BLaER1 treated with 17β-estradiol and CSF1 and Interleukin-3, amounts not matched to agents 10 nM and 100 nM (cell line): Measurements from ENCODE around the gene PANX2.
A peak's percentile ranks its signal among the peaks of the same experiment; 100 is the strongest.

Source experiments
- H3K27ac ChIP-seq, 11 experiments: shearing (Covaris generic); formaldehyde crosslinking; 2 replicates each; pipeline ENCODE4 v1.8.1; 2022
- H3K27me3 ChIP-seq, 11 experiments: shearing (Covaris generic); formaldehyde crosslinking; 2 replicates each; pipeline ENCODE4 v1.8.1; 2022
- H3K36me3 ChIP-seq, 11 experiments: shearing (Covaris generic); formaldehyde crosslinking; 2 replicates each; pipeline ENCODE4 v1.8.1; 2022
- H3K4me1 ChIP-seq, 10 experiments: shearing (Covaris generic); formaldehyde crosslinking; 2 replicates each; pipeline ENCODE4 v1.8.1; 2022
- H3K4me2 ChIP-seq, 11 experiments: shearing (Covaris generic); formaldehyde crosslinking; 2 replicates each; pipeline ENCODE4 v1.8.1; 2022
- H3K4me3 ChIP-seq, 10 experiments: shearing (Covaris generic); formaldehyde crosslinking; 2 replicates each; pipeline ENCODE4 v1.8.1; 2022
- H3K9ac ChIP-seq, 11 experiments: shearing (Covaris generic); formaldehyde crosslinking; 2 replicates each; pipeline ENCODE4 v1.8.1; 2022
- H3K9me3 ChIP-seq, 11 experiments: shearing (Covaris generic); formaldehyde crosslinking; replicated peaks in 1 of 11; 2 replicates each; pipeline ENCODE4 v1.8.1; 2022
- H4K20me1 ChIP-seq, 11 experiments: shearing (Covaris generic); formaldehyde crosslinking; 2 replicates each; pipeline ENCODE4 v1.8.1; 2022
- Cebpa-rat ChIP-seq, 11 experiments: shearing (Covaris generic); IDR thresholded peaks; 2 replicates each; pipeline ENCODE4 v1.8.1; 2022

PANX2 gene

GRCh38 chr22:50215297-50216054, 44.9 kb downstream of the PANX2 start:
- Histone ChIP-seq H3K4me2 (no peak overlapping the region), H3K9me3 (no peaks in the 10 kb centered on the region), H3K9ac (no peak overlapping the region), H3K27ac (no peak overlapping the region), H3K27me3 (0 out of 22 replicates have a peak, but pooled peaks cover 0 to 5% (median 0%) of the 10 kb centered on the region in 11 experiments), H3K4me1 (peaks cover 6 to 49% (median 41%) of the 10 kb centered on the region in 10 experiments; a peak in 18 of 20 replicates), H3K4me3 (no peak overlapping the region), H4K20me1 (peaks cover 95 to 100% (median 99%) of the 10 kb centered on the region in 11 experiments), H3K36me3 (peaks cover 84 to 99% (median 91%) of the 10 kb centered on the region in 11 experiments)
- TF ChIP-seq Cebpa-rat (IDR thresholded peaks at IDR 0.05), result no peak

- no peak for TF ChIP-seq Cebpa-rat (IDR thresholded peaks at IDR 0.05)
- H3K27me3 ChIP-seq, result 0 out of 22 replicates have a peak, but pooled peaks cover 0 to 5% (median 0%) of the 10 kb centered on the region in 11 experiments
- H3K9me3 ChIP-seq, result no peaks in the 10 kb centered on the region
- H3K4me2 ChIP-seq, result peak overlapping the region in 3 of 11 experiments; percentile 56 to 73 (median 57); a peak in 4 of 22 replicates
- peaks cover 6 to 56% (median 44%) of the 10 kb centered on the region in 10 experiments; a peak in 18 of 20 replicates for H3K4me1 ChIP-seq
- peaks cover 94 to 100% (median 99%) of the 10 kb centered on the region in 11 experiments for H4K20me1 ChIP-seq
- H3K36me3 ChIP-seq, result peaks cover 84 to 99% (median 91%) of the 10 kb centered on the region in 11 experiments
- no peak overlapping the region for H3K4me3 ChIP-seq
- no peak overlapping the region for H3K27ac ChIP-seq
- no peak overlapping the region for H3K9ac ChIP-seq
Observed at GRCh38 chr22:50216055-50216683, 45.6 kb downstream of the PANX2 start.

DNA sequence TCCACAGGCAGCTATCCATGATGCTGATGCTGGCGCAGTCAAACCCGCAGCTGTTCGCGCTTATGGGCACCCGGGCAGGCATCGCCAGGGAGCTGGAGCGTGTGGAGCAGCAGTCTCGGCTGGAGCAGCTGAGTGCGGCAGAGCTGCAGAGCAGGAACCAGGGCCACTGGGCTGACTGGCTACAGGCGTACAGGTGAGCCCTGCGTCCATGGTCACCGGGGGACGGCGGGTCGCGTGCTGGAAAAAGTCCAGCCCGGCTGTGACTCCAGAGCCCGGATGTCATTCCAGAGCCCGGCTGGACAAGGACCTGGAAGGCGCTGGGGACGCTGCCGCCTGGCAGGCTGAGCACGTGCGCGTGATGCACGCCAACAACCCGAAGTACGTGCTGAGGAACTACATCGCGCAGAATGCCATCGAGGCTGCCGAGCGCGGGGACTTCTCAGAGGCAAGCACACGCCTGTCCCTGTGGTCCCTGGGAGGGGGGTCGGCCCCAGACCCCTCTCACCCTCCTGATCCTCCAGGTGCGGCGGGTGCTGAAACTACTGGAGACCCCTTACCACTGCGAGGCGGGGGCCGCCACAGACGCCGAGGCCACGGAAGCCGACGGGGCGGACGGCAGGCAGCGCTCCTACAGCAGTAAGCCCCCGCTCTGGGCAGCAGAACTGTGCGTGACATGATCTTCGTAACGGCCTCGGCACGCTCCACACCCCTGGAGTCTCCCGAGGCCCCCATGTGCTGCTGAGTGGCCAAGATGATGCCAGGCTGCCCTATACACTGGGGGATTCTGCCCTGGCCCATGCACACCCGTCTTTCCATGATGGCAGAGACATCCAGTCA, 46.4 kb downstream of the PANX2 start:
- H3K9me3 ChIP-seq, result no peaks in the 10 kb centered on the region
- H4K20me1 ChIP-seq, result peaks cover 95 to 100% (median 99%) of the 10 kb centered on the region in 11 experiments
- H3K27me3 ChIP-seq, result 0 out of 22 replicates have a peak, but pooled peaks cover 0 to 5% (median 0%) of the 10 kb centered on the region in 11 experiments
- no peak for TF ChIP-seq Cebpa-rat (IDR thresholded peaks at IDR 0.05)
- no peak overlapping the region for H3K27ac ChIP-seq
- peaks cover 6 to 64% (median 51%) of the 10 kb centered on the region in 10 experiments; a peak in 18 of 20 replicates for H3K4me1 ChIP-seq
- H3K4me2 ChIP-seq, result peak overlapping the region in 8 of 11 experiments; percentile 35 to 77 (median 58); a peak in 16 of 22 replicates
- H3K36me3 ChIP-seq, result peaks cover 88 to 99% (median 91%) of the 10 kb centered on the region in 11 experiments
- no peak overlapping the region for H3K4me3 ChIP-seq
- H3K9ac ChIP-seq, result peak overlapping the region in 2 of 11 experiments; percentile 31 to 33; a peak in 1 of 22 replicates

- H3K4me3 ChIP-seq, result no peak overlapping the region
- H3K4me2 ChIP-seq, result peak overlapping the region in 9 of 11 experiments; percentile 3 to 77 (median 57); a peak in 17 of 22 replicates
- H3K27ac ChIP-seq, result no peak overlapping the region
- H4K20me1 ChIP-seq, result peaks cover 89 to 100% (median 99%) of the 10 kb centered on the region in 11 experiments
- peaks cover 89 to 99% (median 92%) of the 10 kb centered on the region in 11 experiments for H3K36me3 ChIP-seq
- no peak for TF ChIP-seq Cebpa-rat (IDR thresholded peaks at IDR 0.05)
- H3K4me1 ChIP-seq, result peaks cover 6 to 71% (median 59%) of the 10 kb centered on the region in 10 experiments; a peak in 18 of 20 replicates
- H3K9me3 ChIP-seq, result no peaks in the 10 kb centered on the region
- H3K27me3 ChIP-seq, result 0 out of 22 replicates have a peak, but pooled peaks cover 0 to 5% (median 0%) of the 10 kb centered on the region in 11 experiments
- peak overlapping the region in 2 of 11 experiments; percentile 31 to 33; a peak in 1 of 22 replicates for H3K9ac ChIP-seq
Observed at GRCh38 chr22:50217543-50218152, 47.1 kb downstream of the PANX2 start.

DNA sequence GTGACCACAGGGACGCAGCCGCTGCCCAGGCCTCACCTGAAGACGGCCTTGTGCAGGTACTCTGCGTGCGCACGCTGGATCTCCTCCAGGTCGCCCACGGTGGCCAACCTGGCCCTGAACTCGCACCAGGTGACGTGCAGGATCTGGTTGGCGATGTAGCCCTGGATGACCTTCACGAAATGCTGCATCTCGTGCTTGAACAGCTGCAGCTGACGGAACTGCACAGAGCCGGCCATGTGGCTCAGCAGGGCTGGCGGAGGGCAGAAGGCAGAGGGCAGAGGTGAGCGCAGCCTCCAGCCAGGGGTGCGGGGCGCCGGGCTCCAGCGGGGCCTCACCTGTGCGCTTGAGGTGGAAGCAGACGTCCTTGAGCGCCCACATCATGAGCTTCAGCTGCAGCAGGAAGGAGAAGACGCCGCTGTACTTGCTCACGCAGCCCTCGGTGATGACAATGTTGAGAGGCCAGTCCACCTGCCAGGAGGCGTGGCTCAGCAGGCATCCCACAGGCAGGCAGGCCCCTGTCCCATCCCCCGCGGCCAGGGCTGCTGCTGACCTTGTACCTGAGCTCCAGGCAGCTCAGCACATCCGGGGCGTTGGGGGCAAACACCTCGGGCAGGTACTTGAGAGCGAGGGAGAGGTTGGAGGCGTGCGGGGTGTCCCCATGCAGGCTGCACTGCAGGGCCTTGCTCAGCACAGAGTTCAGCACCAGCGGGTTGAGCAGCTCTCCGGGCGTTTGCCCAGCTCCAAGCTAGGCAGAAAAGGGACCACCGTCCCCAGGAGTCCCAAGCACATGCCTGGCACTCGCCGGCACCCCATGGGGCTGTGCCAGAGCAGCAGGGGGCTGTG, 47.8 kb downstream of the PANX2 start:
- 0 out of 22 replicates have a peak, but pooled peaks cover 0 to 5% (median 0%) of the 10 kb centered on the region in 11 experiments for H3K27me3 ChIP-seq
- H3K9me3 ChIP-seq, result no peaks in the 10 kb centered on the region
- no peak overlapping the region for H3K9ac ChIP-seq
- no peak overlapping the region for H3K27ac ChIP-seq
- peaks cover 6 to 78% (median 63%) of the 10 kb centered on the region in 10 experiments; a peak in 18 of 20 replicates for H3K4me1 ChIP-seq
- H3K4me3 ChIP-seq, result no peak overlapping the region
- H3K4me2 ChIP-seq, result peak overlapping the region in 9 of 11 experiments; percentile 3 to 77 (median 57); a peak in 17 of 22 replicates
- H4K20me1 ChIP-seq, result peaks cover 82 to 100% (median 99%) of the 10 kb centered on the region in 11 experiments
- peaks cover 89 to 99% (median 92%) of the 10 kb centered on the region in 11 experiments for H3K36me3 ChIP-seq
- TF ChIP-seq Cebpa-rat (IDR thresholded peaks at IDR 0.05), result no peak

DNA sequence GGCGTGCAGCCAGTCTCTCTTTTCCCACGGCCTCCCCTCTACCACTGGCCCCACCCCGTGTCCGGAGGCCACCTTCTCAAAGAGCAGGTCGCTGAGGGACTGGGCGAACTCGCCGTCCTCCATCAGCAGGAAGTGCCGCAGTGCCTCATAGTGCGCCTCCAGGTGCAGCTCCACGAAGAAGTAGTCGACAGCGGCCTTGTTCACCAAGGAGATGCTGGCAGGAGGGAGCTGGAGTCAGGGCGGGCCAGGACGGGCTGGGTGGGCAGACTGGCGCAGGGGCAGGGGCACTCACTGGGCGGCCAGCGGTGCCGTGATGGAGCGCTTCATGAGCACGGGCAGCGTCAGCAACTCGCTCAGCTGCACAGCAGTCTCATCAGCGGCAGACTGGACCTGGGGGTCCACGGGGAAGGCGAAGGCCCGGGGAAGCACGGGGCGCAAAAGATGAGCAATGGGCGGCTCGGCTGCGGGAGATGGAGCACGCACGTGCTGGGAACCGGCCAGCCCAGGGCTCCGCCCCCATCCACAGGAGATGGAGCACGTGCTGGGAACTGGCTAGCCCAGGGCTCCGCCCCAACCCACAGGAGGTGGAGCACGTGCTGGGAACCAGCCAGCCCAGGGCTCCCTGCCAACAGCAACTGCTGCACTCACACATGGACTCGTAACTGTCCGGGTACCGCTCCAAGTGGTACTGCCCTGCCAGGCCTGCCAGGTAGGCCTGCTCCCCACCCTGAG, 48.6 kb downstream of the PANX2 start:
- peaks cover 87 to 99% (median 92%) of the 10 kb centered on the region in 11 experiments for H3K36me3 ChIP-seq
- H4K20me1 ChIP-seq, result peaks cover 74 to 99% (median 96%) of the 10 kb centered on the region in 11 experiments
- H3K27me3 ChIP-seq, result 0 out of 22 replicates have a peak, but pooled peaks cover 0 to 5% (median 0%) of the 10 kb centered on the region in 11 experiments
- H3K9me3 ChIP-seq, result no peaks in the 10 kb centered on the region
- H3K9ac ChIP-seq, result peak overlapping the region in 2 of 11 experiments; percentile 14 to 29; a peak in 1 of 22 replicates
- no peak overlapping the region for H3K27ac ChIP-seq
- no peak for TF ChIP-seq Cebpa-rat (IDR thresholded peaks at IDR 0.05)
- peak overlapping the region; percentile 12 to 77 (median 54); a peak in 20 of 22 replicates for H3K4me2 ChIP-seq
- no peak overlapping the region for H3K4me3 ChIP-seq
- peaks cover 6 to 78% (median 63%) of the 10 kb centered on the region in 10 experiments; a peak in 18 of 20 replicates for H3K4me1 ChIP-seq
